Tongue (tissue), 2 donors: ENCODE results near the gene CD53. TPM values are rescaled to one million over a fixed set of nuclear protein-coding genes. Genes with fewer than 3 reads are reported as not detected.
"Not testable (repeated sequence)": the region's sequence is repeated elsewhere in the genome, so short reads cannot be mapped to it uniquely, and the experiment has no call there.

Source experiments
- DNase-seq: peaks from one replicate; pipeline ENCODE4 v3.0.0-alpha.2; 2015
- total RNA-seq: library from RNA; depleted of rRNA; stranded (reverse); fragments of >200 nt; gene quantifications from one replicate; pipeline ENCODE4 v1.2.3, GENCODE V29; 2014

Gene CD53, protein sequence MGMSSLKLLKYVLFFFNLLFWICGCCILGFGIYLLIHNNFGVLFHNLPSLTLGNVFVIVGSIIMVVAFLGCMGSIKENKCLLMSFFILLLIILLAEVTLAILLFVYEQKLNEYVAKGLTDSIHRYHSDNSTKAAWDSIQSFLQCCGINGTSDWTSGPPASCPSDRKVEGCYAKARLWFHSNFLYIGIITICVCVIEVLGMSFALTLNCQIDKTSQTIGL
- total RNA-seq: 7.2 TPM

GRCh38 chr1:110872745-110873720, at the start of gene CD53:
CD53 (plus strand) TSS chr1:110873148; CDS start chr1:110891409, 18,261 bp downstream.
- DNase-seq: peak; percentile 6

GRCh38 chr1:110824192-110824591, 48.8 kb upstream of the CD53 start:
- no peak for DNase-seq

GRCh38 chr1:110829955-110830553, 42.9 kb upstream of the CD53 start:
- no peak for DNase-seq

GRCh38 chr1:110833779-110834178, 39.2 kb upstream of the CD53 start:
- DNase-seq: not testable (repeated sequence)

DNA sequence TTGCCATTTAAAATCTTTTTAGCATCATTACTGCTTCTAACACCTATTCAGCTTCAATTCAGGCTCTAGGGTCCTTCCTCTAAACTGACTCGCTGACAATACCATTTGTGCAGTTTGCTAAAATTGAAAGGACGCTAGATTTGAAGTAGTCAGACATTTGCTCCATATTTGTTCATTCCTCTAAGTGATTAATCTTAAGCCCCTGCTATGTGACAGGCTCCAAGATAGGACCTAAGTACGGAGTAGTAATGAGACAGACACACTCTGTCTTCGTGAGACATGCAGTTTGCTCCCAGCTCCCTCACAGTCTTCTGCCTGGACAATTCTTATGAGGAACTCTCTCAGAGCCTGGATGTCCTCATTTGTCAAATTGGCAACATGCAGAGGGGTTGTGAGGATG, 26.1 kb upstream of the CD53 start:
- DNase-seq: no peak

- DNase-seq: no peak
These were observed 22.8 kb upstream of the CD53 start for GRCh38 chr1:110850145-110850544.

DNA sequence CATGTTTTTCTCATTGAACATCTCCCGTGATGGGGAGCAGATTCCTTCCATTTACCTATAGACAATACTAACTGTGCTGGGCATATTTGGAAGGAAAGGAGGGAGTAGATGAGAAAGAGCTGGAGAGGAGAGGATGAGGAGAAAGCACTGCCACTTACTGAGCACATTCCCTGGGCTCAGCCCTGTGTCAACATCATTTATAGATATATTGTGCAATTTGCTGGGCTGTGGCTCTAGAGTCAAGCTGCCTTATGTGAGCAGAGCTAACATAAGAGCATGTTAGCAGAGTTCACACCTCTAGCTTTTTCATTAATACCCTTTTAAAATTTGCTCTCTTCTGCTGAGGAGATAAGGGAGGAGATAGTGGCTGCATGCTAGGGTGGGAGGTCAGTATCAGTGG, 22.3 kb upstream of the CD53 start:
- no peak for DNase-seq

- DNase-seq: no peak
These were observed 19.8 kb upstream of the CD53 start for GRCh38 chr1:110853135-110853534.

DNA sequence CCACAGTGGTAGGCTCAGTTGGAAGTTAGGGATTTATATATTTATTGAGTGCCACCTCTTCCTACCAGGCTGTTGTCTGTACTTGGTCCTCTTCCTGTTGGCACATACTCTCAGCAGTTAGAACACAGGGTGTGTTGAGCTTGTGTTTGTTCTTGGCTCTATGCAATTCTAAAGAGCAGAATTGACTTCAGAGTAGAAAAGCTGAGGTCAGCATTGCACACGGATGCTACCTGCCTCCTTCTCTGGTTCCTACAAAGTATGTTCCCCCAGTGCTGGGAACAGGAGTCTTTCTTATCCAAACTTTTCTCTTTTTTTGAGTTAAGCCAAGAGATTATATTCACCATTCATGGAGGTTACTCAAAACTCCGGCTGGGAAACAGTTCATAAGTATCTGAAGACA, 16.5 kb upstream of the CD53 start:
- no peak for DNase-seq

DNA sequence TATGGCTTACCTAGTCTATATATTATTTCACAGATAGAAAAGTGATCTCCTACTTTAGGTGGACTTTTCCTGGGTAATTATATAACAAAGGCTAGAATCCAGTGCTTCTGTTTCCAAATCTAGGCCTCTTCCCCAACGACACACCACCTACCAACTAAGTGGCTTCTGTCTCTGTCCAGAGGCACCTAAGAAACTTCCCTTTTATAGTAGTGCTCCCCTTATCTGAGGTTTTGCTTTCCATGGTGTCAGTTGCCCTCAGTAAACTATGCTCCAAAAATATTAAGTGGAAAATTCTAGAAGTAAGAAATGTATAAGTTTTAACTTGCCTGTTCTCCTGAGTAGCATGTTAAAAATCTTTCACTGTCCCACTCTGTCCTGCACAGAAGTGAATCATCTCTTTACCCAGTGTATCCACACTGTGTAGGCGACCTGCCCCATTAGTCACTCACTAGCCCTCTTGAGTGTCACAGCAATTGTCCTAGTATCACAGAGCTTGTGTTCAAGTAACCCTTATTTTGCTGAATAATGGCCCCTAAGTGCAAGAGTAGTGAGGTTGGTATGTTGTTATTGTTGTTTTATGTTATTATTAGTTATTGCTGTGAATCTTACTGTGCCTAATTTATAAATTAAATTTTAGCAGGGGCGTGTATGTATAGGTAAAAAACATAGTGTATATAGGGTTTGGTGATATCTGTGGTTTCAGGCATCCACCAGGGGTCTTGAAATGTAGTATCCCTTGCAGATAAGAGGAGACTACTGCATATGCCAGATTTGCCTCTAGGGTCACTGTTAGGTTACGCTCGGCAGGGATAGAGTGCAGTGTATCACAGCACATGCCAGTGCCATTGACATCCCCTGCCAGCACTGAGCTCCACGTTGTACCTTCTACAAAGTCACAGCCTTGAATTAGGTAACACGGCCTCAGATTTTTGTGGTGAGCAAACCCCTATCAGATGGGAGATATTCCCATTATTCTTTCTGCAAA, 14.7 kb upstream of the CD53 start:
- DNase-seq: no peak

GRCh38 chr1:110859062-110859461, 13.9 kb upstream of the CD53 start:
- DNase-seq: no peak

DNA sequence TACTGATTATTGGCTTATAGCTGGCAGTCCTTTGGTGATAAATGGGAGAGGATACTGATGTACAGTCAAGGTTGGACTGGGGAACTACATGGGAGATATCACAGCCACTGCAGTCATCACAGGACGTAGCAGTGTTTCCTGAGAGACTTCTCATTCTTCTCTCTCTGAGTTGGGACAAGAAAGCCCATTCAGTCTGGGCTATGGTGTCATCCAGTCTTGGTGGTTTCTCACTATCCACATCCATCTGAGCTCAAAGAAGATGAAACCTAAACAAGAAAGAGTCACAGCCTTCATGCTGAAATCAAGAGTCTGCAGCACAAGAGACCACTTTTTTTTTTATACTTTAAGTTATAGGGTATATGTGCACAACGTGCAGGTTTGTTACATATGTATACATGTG, 12.8 kb upstream of the CD53 start:
- no peak for DNase-seq

- not testable (repeated sequence) for DNase-seq
These were observed 12.3 kb upstream of the CD53 start for GRCh38 chr1:110860620-110861019.

DNA sequence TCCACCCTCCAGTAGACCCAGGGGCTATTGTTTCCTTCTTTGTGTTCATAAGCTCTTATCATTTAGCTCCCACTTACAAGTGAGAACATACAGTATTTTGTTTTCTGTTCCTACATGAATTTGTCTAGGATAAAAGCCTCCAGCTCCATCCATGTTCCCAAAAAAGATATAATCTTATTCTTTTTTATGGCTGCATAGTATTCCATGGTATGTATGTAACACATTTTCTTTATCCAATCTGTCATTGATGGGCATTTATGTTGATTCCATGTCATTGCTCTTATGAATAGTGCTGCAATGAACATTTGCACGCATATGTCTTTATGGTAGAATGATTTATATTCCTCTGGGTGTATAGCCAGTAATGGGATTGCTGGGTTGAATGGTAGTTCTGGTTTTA, 11.0 kb upstream of the CD53 start:
- not testable (repeated sequence) for DNase-seq

DNA sequence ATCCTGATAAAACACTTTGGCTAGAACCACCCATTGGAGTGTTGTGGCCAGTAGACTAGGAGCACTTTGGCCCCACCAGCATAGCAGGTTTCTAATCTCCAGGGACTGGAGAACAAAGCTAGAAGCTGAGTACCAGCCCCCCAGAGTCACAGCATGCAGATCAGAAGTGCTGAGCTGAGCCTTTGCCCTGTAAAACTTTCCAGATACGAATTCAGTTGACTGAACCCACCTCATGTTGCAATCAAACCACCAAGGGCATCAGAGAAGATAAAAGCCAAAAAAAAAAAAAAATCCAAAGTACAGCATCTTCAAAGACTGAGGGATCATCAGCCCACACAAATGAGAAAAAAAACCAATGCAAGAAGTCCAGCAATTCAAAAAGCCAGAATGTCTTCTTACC, 8.7 kb upstream of the CD53 start:
- DNase-seq: no peak

- no peak for DNase-seq
These were observed 2.1 kb upstream of the CD53 start for GRCh38 chr1:110870721-110871388.

GRCh38 chr1:110872366-110872744, 593 bp upstream of the CD53 start:
- no peak for DNase-seq

DNA sequence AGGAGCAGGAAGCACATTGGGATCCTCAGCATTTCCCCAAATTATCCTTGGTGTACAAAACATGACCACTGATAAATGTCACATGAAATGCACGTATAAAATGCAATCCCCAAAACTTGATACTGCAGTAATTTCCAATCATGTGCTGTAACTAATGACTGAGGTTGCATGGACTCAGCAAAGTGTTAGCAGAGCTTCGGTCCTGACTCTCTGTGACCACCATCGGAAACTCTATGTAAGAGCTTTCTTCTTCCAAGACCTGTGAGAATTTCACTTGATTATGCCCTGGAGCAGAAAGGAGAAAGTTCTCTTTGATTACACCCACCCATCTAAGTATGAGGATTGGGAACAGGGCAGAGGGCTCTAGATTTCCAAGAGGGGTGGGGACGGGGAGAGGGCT, 908 bp downstream of the CD53 start:
- DNase-seq: no peak

DNA sequence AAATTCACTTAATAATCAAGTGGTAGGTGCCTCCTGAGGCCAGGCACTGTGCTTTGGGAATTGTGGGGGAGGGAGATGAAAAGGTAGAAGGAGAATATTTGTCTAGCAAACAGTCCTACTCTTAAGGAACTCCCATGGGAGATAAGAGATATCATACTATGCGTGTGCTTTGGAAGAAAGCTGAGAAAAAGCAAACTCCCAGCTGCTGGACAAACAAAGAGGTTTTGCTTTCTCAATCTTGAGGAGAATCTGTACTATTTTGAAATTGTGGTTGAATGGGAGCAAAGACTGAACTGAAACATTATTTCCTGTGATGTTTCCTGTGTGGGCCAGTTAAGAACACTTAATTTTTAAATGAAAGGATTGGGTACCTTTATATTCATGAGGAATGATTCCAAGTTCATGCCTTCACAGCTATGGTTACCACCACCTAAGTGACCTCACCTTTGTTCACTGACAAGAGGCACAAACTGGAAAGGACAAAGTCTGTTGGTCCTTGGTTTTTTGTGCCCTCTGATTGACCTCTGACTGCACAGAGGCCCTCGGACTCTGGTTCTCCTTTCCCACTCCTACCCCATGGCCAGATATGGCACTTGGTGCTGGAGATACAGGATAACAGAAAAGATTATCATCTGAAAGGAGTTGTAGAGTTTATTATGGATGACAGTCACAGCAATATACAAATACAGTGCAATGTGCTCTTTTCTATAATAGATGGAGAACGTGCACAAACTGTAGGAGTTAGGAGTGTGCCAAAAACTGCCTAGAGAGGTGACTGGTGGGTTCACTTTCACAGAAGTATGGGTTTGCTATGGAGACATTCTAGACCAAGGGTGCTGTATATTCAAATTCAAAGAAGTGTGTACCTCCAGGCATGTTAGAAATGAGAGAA, 1.6 kb downstream of the CD53 start:
- DNase-seq: no peak

- DNase-seq: no peak
These were observed 2.3 kb downstream of the CD53 start for GRCh38 chr1:110875216-110875731.
